Measurements from ENCODE around the gene AKR1C4. TPM values are rescaled to one million over a fixed set of nuclear protein-coding genes. Genes with fewer than 3 reads are reported as not detected.

Gene AKR1C4
- total RNA-seq (100 to 1,000 TPM in 1 of 2 donors, 1 to 10 TPM in 1; 3.2 to 154 TPM), polyA plus RNA-seq (100 to 1,000 TPM; 104 to 260 TPM)

- Histone ChIP-seq H3K27ac (ENCODE audit: low read depth in 1 of 2, low read length in 2 of 2) (peak within 1 kb of the TSS; percentile 71 to 91), H3K9ac (ENCODE audit: low read depth in 1 of 2, low read length in 2 of 2) (peak within 1 kb of the TSS; percentile 48 to 88), H3K27me3 (ENCODE audit: control insufficient read depth in 4 of 4, insufficient read depth in 4 of 4, low read length in 3 of 4) (no peaks in the 10 kb centered on the region), H3K4me3 (ENCODE audit: low read depth in 1 of 3, low read length in 3 of 3) (peak within 1 kb of the TSS; percentile 56 to 83 (median 71)), H3K9me3 (ENCODE audit: control insufficient read depth in 4 of 4, low read length in 3 of 4) (no peaks in the 10 kb centered on the region), H3K36me3 (ENCODE audit: control insufficient read depth in 4 of 4, insufficient read depth in 3 of 4, low read depth in 1 of 4, low read length in 3 of 4) (peaks cover 0 to 6% (median 2%) of the 10 kb centered on the region in 4 donors), H3K4me1 (ENCODE audit: control insufficient read depth in 4 of 4, insufficient read depth in 4 of 4, low read length in 3 of 4) (peaks cover 3 to 46% (median 24%) of the 10 kb centered on the region in 4 donors)
- TF ChIP-seq GABPA (IDR thresholded peaks at IDR 0.05 in 1 of 2, conservative IDR thresholded peaks at IDR 0.05 in 1 of 2) (no peak), HNF4G (IDR thresholded peaks at IDR 0.05) (no peak), YY1 (IDR thresholded peaks at IDR 0.05) (peak; percentile 80), REST (IDR thresholded peaks at IDR 0.05) (peak; percentile 62), ATF3 (IDR thresholded peaks at IDR 0.05) (no peak), RAD21 (IDR thresholded peaks at IDR 0.05) (peak; percentile 38 to 63), ZBTB33 (IDR thresholded peaks at IDR 0.05) (no peak), TAF1 (conservative IDR thresholded peaks at IDR 0.05) (peak; percentile 17), MAX (IDR thresholded peaks at IDR 0.05) (no peak), FOXA2 (IDR thresholded peaks at IDR 0.05) (peak; percentile 18), HNF4A (conservative IDR thresholded peaks at IDR 0.05) (peak; percentile 24 to 46), CTCF (IDR thresholded peaks at IDR 0.05; ENCODE audit: low read depth, low read length, missing input control) (no peak), NR2F2 (IDR thresholded peaks at IDR 0.05) (no peak), EGR1 (IDR thresholded peaks at IDR 0.05; ENCODE audit: low read depth in 2 of 2) (no peak), RXRA (IDR thresholded peaks at IDR 0.05) (peak in 1 of 2 donors; percentile 48), FOXA1 (IDR thresholded peaks at IDR 0.05) (peak; percentile 23), SP1 (IDR thresholded peaks at IDR 0.05) (peak; percentile 32), JUND (IDR thresholded peaks at IDR 0.05) (no peak)
- 35% methylated on average over 4 of the region's 4 CpGs for WGBS
- DNase-seq (ENCODE audit: low spot score), result no peak
These were observed at the start of gene AKR1C4 for GRCh38 chr10:5196702-5197113. Gene AKR1C4, plus strand, starts transcription at chr10:5196837. Its CDS starts 31 bp downstream, at chr10:5196868.
